Testis (tissue), 3 donors: ENCODE results near the gene TBC1D4. TPM values are rescaled to one million over a fixed set of nuclear protein-coding genes. Genes with fewer than 3 reads are reported as not detected.

Experiments used
- DNase-seq: peaks from one replicate; pipeline ENCODE4 v3.0.0-alpha.2; 2019
- H3K27ac ChIP-seq, 2 donors: fragments of 200-600 bp; sonication (generic); one replicate each; pipeline ENCODE4 v1.5.1; 2019
- H3K27me3 ChIP-seq: fragments of 200-600 bp; sonication (generic); one replicate; pipeline ENCODE4 v1.5.1; 2019
- H3K36me3 ChIP-seq: fragments of 200-600 bp; sonication (generic); one replicate; pipeline ENCODE4 v1.5.1; 2017; ENCODE audit warnings: low read depth; ENCODE audit errors: missing control alignments
- H3K4me1 ChIP-seq: fragments of 200-600 bp; sonication (generic); one replicate; pipeline ENCODE4 v1.5.1; 2019
- H3K4me3 ChIP-seq, 2 donors: fragments of 200-600 bp; sonication (generic); one replicate each; pipeline ENCODE4 v1.5.1; 2017 to 2019
- H3K9me3 ChIP-seq: fragments of 200-600 bp; sonication (generic); one replicate; pipeline ENCODE4 v1.5.1; 2017
- POLR2A ChIP-seq: fragments of 450-650 bp; IDR thresholded peaks from one replicate; pipeline ENCODE4 v1.6.1; 2017; ENCODE audit warnings: antibody characterized with exemption, mild to moderate bottlenecking, moderate library complexity
- WGBS, 2 donors: methylation state at CpG; one replicate each; pipeline ENCODE4 v1.1.5; 2018; 5-methylcytosine and 5-hydroxymethylcytosine counted together
- intact Hi-C: fragments of 100-400 bp; cut with DNase I; formaldehyde crosslinking; loops from one replicate; pipeline ENCODE4 v1.15.1; 2023; ENCODE audit warnings: low total_unique reads
- polyA plus RNA-seq: library from polyadenylated mRNA; stranded (reverse); fragments of 350-450 nt; fragmentation: Illumina TruSeq; extraction: RNeasy Lipid Tissue Mini Kit (QIAGEN cat#74804); gene quantifications from one replicate; pipeline ENCODE4 v1.2.3, GENCODE V29; 2014; ENCODE audit warnings: low read depth, low replicate concordance; ENCODE audit not compliant: insufficient read depth
- total RNA-seq, 2 donors: library from RNA; depleted of rRNA; stranded (reverse); fragments of >200 nt; gene quantifications; one replicate each; pipeline ENCODE4 v1.2.3, GENCODE V29; 2016
- TF ChIP-seq, protein P1 (sequence below), 3 experiments: fragments of 450-650 bp in 2 of 3; fragments of 200-600 bp in 1 of 3; sonication (generic) in 1 of 3; IDR thresholded peaks; one replicate each; pipeline ENCODE4 v1.5.1; 2016 to 2019; ENCODE audit warnings: antibody characterized with exemption in 3 of 3, mild to moderate bottlenecking in 2 of 3, moderate library complexity in 1 of 3

The TBC1D4 gene
- total and polyA plus RNA-seq, 3 donors from 2014 or later, result 12.7 to 23.5 (median 20.4) TPM

DNA sequence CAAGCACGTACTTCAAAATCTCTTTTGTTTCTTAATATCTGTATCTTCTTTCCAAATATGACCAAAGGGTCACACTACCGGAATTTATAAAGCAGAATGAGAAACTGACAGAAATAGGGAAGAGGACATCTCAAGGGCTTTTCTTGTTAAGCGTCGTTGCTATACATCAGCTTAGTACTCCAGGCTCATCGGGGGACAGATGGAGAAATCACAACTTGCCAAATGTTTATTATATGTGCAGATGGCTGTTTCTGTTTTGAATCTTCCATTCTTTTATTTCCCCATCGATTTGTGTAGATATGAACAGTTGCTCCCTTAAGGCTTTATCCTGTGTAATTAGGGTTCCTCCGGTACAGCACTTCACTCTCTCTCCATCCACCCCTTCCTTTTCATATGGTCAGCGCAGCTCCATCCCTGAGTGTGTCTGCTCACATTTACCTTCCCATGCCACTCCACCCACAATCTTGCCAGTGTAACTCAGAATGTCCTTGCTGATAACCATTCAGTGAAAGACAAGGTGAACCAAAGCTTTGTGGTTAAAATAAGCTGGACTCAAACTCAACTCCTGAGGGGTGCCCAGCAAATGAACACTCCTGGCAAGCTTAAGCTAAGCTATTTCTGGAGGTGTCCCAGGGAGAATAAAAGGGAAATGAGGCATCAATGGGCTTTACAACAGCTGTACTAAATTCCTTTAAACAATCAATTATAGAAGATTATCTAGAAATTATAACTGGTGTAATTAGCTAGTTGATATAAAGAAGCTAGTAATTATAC, 51.3 kb downstream of the TBC1D4 start:
- Histone ChIP-seq H3K4me3 (no peak overlapping the region), H3K9me3 (no peaks in the 10 kb centered on the region), H3K27me3 (no peaks in the 10 kb centered on the region), H3K4me1 (no peaks in the 10 kb centered on the region), H3K36me3 (no peaks in the 10 kb centered on the region), H3K27ac (no peak overlapping the region)
- intact Hi-C loops, result no loop called here
- TF ChIP-seq POLR2A, result no peak
- TF ChIP-seq, protein P1, sequence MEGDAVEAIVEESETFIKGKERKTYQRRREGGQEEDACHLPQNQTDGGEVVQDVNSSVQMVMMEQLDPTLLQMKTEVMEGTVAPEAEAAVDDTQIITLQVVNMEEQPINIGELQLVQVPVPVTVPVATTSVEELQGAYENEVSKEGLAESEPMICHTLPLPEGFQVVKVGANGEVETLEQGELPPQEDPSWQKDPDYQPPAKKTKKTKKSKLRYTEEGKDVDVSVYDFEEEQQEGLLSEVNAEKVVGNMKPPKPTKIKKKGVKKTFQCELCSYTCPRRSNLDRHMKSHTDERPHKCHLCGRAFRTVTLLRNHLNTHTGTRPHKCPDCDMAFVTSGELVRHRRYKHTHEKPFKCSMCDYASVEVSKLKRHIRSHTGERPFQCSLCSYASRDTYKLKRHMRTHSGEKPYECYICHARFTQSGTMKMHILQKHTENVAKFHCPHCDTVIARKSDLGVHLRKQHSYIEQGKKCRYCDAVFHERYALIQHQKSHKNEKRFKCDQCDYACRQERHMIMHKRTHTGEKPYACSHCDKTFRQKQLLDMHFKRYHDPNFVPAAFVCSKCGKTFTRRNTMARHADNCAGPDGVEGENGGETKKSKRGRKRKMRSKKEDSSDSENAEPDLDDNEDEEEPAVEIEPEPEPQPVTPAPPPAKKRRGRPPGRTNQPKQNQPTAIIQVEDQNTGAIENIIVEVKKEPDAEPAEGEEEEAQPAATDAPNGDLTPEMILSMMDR (IDR thresholded peaks at IDR 0.05), result no peak
- DNase-seq, result no peak
- 79 to 87% methylated on average over 8 of the region's 8 CpGs for whole genome bisulfite sequencing, 2 donors

DNA sequence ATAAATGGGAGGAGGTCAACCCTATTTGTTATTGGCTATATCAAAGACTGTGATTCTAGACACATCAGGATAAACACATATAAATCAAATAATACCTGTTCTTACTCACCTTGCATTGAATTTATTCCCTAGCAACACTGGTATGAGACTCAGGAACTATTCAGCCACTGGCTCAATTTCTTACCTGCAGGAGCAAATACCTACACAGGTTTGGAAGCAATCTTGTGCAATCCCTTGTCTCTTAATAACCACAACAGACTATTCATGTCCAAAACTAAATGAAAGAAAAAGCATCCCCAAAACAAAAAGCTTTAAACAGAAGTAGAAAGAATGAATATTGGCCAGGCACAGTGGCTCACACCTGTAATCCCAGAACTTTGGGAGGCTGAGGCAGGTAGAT, 55.5 kb downstream of the TBC1D4 start:
- TF ChIP-seq, protein P1 (IDR thresholded peaks at IDR 0.05), result no peak
- no peak for TF ChIP-seq POLR2A
- Histone ChIP-seq H3K27me3 (no peaks in the 10 kb centered on the region), H3K4me3 (no peak overlapping the region), H3K4me1 (no peaks in the 10 kb centered on the region), H3K9me3 (no peaks in the 10 kb centered on the region), H3K36me3 (no peaks in the 10 kb centered on the region), H3K27ac (no peak overlapping the region)
- intact Hi-C loops, result no loop called here
- DNase-seq, result no peak

DNA sequence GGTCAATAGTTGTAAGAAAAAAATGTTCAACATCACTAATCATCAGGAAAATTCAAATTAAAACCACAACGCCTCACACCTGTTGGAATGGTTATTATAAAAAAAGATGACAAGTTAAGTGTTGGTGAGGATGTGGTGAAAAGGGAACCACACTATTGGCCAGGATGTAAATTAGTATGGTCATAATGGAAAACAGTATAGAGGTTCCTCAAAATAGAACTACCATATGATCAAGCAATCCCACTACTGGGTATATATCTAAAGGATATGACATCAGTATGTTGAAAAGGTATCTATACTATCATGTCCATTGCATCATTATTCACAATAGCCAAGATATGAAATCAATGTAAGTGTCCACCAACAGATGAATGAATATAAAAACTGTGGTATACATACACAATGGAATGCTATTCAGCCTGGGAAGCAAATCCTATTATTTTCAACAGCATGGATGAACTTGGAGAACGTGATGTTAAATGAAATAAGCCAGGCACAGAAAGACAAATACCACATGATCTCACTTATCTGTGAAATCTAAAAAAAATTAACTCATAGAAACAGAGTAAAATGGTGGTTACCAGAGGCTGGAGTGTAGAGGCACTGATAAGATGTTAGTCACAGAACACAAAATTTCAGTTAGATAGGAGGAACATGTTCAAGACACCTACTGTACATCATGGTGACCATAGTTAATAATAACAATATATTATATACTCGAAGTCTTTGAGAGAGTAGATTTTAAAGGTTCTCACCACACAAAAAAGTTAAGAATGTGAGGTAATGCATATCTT, 56.6 kb downstream of the TBC1D4 start:
- Histone ChIP-seq H3K4me3 (no peak overlapping the region), H3K27me3 (no peaks in the 10 kb centered on the region), H3K9me3 (no peaks in the 10 kb centered on the region), H3K36me3 (no peaks in the 10 kb centered on the region), H3K27ac (no peak overlapping the region), H3K4me1 (no peaks in the 10 kb centered on the region)
- no peak for DNase-seq
- no peak for TF ChIP-seq POLR2A
- TF ChIP-seq, protein P1 (IDR thresholded peaks at IDR 0.05), result no peak
- 92 to 96% methylated on average over 3 of the region's 3 CpGs for WGBS, 2 donors
- intact Hi-C loops, result no loop called here

DNA sequence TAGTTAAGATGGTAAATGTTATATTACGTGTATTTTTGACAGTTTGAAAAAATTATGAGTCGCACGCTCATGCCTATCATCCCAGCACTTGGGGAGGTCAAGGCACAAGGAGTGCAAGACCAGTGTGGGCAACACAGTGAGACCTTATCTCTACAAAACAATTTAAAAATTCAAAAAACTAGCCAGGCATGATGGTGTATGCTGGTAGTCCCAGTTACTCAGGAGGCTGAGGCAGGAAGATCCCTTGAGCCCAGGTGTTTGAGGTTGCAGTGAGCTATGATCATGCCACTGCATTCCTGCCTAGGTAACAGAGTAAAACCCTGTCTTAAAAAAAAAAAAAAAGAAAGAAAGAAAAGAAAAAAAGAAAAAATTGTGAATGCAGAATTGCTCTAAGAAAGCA, 58.0 kb downstream of the TBC1D4 start:
- Histone ChIP-seq H3K4me1 (no peaks in the 10 kb centered on the region), H3K4me3 (no peak overlapping the region), H3K27me3 (no peaks in the 10 kb centered on the region), H3K9me3 (no peaks in the 10 kb centered on the region), H3K36me3 (no peaks in the 10 kb centered on the region), H3K27ac (no peak overlapping the region)
- no peak for DNase-seq
- TF ChIP-seq, protein P1 (IDR thresholded peaks at IDR 0.05), result no peak
- WGBS, 2 donors, result 86 to 93% methylated on average over 3 of the region's 3 CpGs
- intact Hi-C loops, result no loop called here
